K562 (cell line): ENCODE data around the gene HBP1. TPM values are rescaled to one million over a fixed set of nuclear protein-coding genes. Genes with fewer than 3 reads are reported as not detected.
A peak's percentile ranks its signal among the peaks of the same experiment; 100 is the strongest.

Experiments
- ATF7 ChIP-seq: fragments of 450-650 bp; IDR thresholded peaks from 2 replicates; pipeline ENCODE4 v1.7.1; 2014; ENCODE audit warnings: mild to moderate bottlenecking, moderate library complexity
- CEBPG ChIP-seq, 3 experiments: fragments of 200-800 bp in 1 of 3; sonication (Bioruptor generic) in 1 of 3; sonication (generic) in 1 of 3; formaldehyde crosslinking in 1 of 3; IDR thresholded peaks in 2 of 3; conservative IDR thresholded peaks in 1 of 3; 2 replicates each; pipeline versions ENCODE4 v1.6.1 to v1.8.0; 2016 to 2022; ENCODE audit warnings: missing compliant biosample characterization in 2 of 3, missing genetic modification characterization in 2 of 3, mild to moderate bottlenecking in 1 of 3, missing genetic modification reagents in 1 of 3
- DPF2 ChIP-seq: fragments of 450-650 bp; IDR thresholded peaks from 2 replicates; pipeline ENCODE4 v1.6.1; 2016
- EHMT2 ChIP-seq: fragments of 450-650 bp; IDR thresholded peaks from 2 replicates; pipeline ENCODE4 v1.6.1; 2018; ENCODE audit warnings: antibody characterized with exemption
- FOSL1 ChIP-seq: fragments of 200-800 bp; sonication (Bioruptor generic); conservative IDR thresholded peaks from 2 replicates; pipeline ENCODE4 v1.6.1; 2016; ENCODE audit warnings: missing genetic modification characterization, missing compliant biosample characterization
- HDAC1 ChIP-seq, 2 experiments: fragments of 450-650 bp; IDR thresholded peaks; 2 replicates each; pipeline ENCODE4 v1.6.1; 2016 to 2017; ENCODE audit warnings: inconsistent platforms in 1 of 2, mild to moderate bottlenecking in 1 of 2, moderate library complexity in 1 of 2
- L3MBTL2 ChIP-seq: fragments of 450-650 bp; IDR thresholded peaks from 2 replicates; pipeline ENCODE4 v1.6.1; 2016; ENCODE audit warnings: mild to moderate bottlenecking, moderate library complexity
- MYBL2 ChIP-seq, 2 experiments: fragments of 450-650 bp in 1 of 2; sonication (generic) in 1 of 2; formaldehyde crosslinking in 1 of 2; IDR thresholded peaks; 2 replicates each; pipeline versions ENCODE4 v1.6.1 to v1.8.1; 2017 to 2022; ENCODE audit warnings: borderline replicate concordance in 1 of 2, inconsistent platforms in 1 of 2, low read depth in 1 of 2, mild to moderate bottlenecking in 1 of 2, missing genetic modification reagents in 1 of 2, moderate library complexity in 1 of 2
- NFRKB ChIP-seq: fragments of 450-650 bp; IDR thresholded peaks from 2 replicates; pipeline ENCODE4 v1.6.1; 2016; ENCODE audit warnings: low read depth
- POU5F1 ChIP-seq: fragments of 150-350 bp; IDR thresholded peaks from 2 replicates; pipeline ENCODE4 v1.6.1; 2014; ENCODE audit warnings: borderline replicate concordance, low read length, low read depth, mild to moderate bottlenecking; ENCODE audit not compliant: partially characterized antibody
- RCOR1 ChIP-seq, 2 experiments: IDR thresholded peaks; 2 replicates each; pipeline ENCODE4 v1.6.1; 2012; ENCODE audit warnings: low read depth in 2 of 2, low read length in 2 of 2, borderline replicate concordance in 1 of 2, improper control_type of control experiment in 1 of 2
- SMARCA5 ChIP-seq: fragments of 450-650 bp; IDR thresholded peaks from 2 replicates; pipeline ENCODE4 v1.6.1; 2016
- ZBTB1 ChIP-seq: sonication (generic); formaldehyde crosslinking; IDR thresholded peaks from 2 replicates; pipeline ENCODE4 v1.8.1; 2023; ENCODE audit warnings: missing genetic modification reagents, low read depth, mild to moderate bottlenecking, borderline replicate concordance
- ZBTB26 ChIP-seq: fragments of 450-650 bp; formaldehyde crosslinking; IDR thresholded peaks from 2 replicates; pipeline ENCODE4 v1.4.0; 2022; ENCODE audit warnings: missing genetic modification characterization
- ZNF584 ChIP-seq: fragments of 200-800 bp; sonication (Bioruptor generic); IDR thresholded peaks from 2 replicates; pipeline ENCODE4 v1.6.1; 2016; ENCODE audit warnings: low read depth, mild to moderate bottlenecking, missing genetic modification characterization, missing compliant biosample characterization
- polyA plus RNA-seq, 8 experiments: library from polyadenylated mRNA; depleted of rRNA in 4 of 8; stranded (reverse) in 5 of 8; unstranded in 3 of 8; fragments of >200 nt; fragmentation: Nextera tagmentation in 2 of 8; fragmentation: Illumina TruSeq in 1 of 8; extraction: Ambion mirVana in 2 of 8; extraction: Trizol in 1 of 8; gene quantifications; 2 replicates each; pipeline versions ENCODE4 v1.2.1 to v1.2.3, GENCODE V29; 2011 to 2014; ENCODE audit warnings: inconsistent platforms in 1 of 8, missing spikeins in 1 of 8
- total RNA-seq, 7 experiments: library from RNA; depleted of rRNA in 6 of 7; stranded (reverse); fragments of >200 nt in 6 of 7; fragmentation: Illumina TruSeq in 2 of 7; extraction: Trizol in 2 of 7; gene quantifications; 2 replicates each; pipeline versions ENCODE4 v1.2.1 to v1.2.3, GENCODE V29; 2011 to 2021; ENCODE audit warnings: low replicate concordance in 1 of 7
- TF ChIP-seq, protein P1 (sequence below): fragments of 450-650 bp; formaldehyde crosslinking; conservative IDR thresholded peaks from 2 replicates; pipeline ENCODE4 v1.4.0; 2022; ENCODE audit warnings: mild to moderate bottlenecking, missing genetic modification characterization
- TF ChIP-seq, protein P2 (sequence below): fragments of 450-650 bp; IDR thresholded peaks from 2 replicates; pipeline ENCODE4 v1.6.1; 2016; ENCODE audit warnings: low read depth, mild to moderate bottlenecking, moderate library complexity
- TF ChIP-seq, protein P3 (sequence below), 2 experiments: fragments of 450-650 bp in 1 of 2; sonication (generic) in 1 of 2; formaldehyde crosslinking; conservative IDR thresholded peaks; 2 replicates each; pipeline versions ENCODE4 v1.4.0 to v1.8.1; 2020 to 2022; ENCODE audit warnings: mild to moderate bottlenecking in 1 of 2, missing genetic modification reagents in 1 of 2
- TF ChIP-seq, protein P4 (sequence below), 2 experiments: fragments of 450-650 bp; IDR thresholded peaks; 2 replicates each; pipeline ENCODE4 v1.6.1; 2018; ENCODE audit warnings: mild to moderate bottlenecking in 2 of 2, low read depth in 1 of 2; ENCODE audit not compliant: partially characterized antibody in 2 of 2

The HBP1 gene
- total and polyA plus RNA-seq, 9 of the 15 experiments (the other 6 are each of a cell fraction or from before 2014, with no cell fraction given), result 18.7 to 59.9 (median 27.0) TPM

- TF ChIP-seq, protein P1, sequence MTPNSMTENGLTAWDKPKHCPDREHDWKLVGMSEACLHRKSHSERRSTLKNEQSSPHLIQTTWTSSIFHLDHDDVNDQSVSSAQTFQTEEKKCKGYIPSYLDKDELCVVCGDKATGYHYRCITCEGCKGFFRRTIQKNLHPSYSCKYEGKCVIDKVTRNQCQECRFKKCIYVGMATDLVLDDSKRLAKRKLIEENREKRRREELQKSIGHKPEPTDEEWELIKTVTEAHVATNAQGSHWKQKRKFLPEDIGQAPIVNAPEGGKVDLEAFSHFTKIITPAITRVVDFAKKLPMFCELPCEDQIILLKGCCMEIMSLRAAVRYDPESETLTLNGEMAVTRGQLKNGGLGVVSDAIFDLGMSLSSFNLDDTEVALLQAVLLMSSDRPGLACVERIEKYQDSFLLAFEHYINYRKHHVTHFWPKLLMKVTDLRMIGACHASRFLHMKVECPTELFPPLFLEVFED, result no peak
- TF ChIP-seq ZBTB1 (no peak), SMARCA5 (peak; percentile 69; the same call in 1 of the 2 replicates), POU5F1 (no peak), RCOR1 (IDR thresholded peaks at IDR 0.05; ENCODE audit: borderline replicate concordance in 1 of 2, low read depth in 2 of 2, low read length in 2 of 2) (peak in 1 of 2 experiments; percentile 43; a peak in 1 of 4 replicates), CEBPG (CRISPR knock-in tag; IDR thresholded peaks at IDR 0.05) (peak; percentile 13; the same call in 1 of the 2 replicates), CEBPG (tag; conservative IDR thresholded peaks at IDR 0.05 in 1 of 2, IDR thresholded peaks at IDR 0.05 in 1 of 2) (0 out of 4 replicates have a peak, but pooled peaks of 1 of the 2 experiments have one; percentile 18), EHMT2 (peak; percentile 89), HDAC1 (IDR thresholded peaks at IDR 0.05) (peak in 1 of 2 experiments; percentile 68; a peak in 2 of 4 replicates), ZNF584 (no peak), L3MBTL2 (peak; percentile 38; the same call in 1 of the 2 replicates), MYBL2 (IDR thresholded peaks at IDR 0.05; ENCODE audit: low read depth) (no peak), MYBL2 (CRISPR knock-in tag; IDR thresholded peaks at IDR 0.05; ENCODE audit: borderline replicate concordance) (no peak), ATF7 (peak; percentile 57; the same call in 1 of the 2 replicates), NFRKB (0 out of 2 replicates have a peak, but pooled peaks have one; percentile 21), ZBTB26 (CRISPR knock-in tag) (peak; percentile 79; the same call in 1 of the 2 replicates), FOSL1 (tag) (peak; percentile 90), DPF2 (peak; percentile 87)
- TF ChIP-seq, protein P2, sequence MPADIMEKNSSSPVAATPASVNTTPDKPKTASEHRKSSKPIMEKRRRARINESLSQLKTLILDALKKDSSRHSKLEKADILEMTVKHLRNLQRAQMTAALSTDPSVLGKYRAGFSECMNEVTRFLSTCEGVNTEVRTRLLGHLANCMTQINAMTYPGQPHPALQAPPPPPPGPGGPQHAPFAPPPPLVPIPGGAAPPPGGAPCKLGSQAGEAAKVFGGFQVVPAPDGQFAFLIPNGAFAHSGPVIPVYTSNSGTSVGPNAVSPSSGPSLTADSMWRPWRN, result 0 out of 2 replicates have a peak, but pooled peaks have one; percentile 18
- TF ChIP-seq, protein P3, sequence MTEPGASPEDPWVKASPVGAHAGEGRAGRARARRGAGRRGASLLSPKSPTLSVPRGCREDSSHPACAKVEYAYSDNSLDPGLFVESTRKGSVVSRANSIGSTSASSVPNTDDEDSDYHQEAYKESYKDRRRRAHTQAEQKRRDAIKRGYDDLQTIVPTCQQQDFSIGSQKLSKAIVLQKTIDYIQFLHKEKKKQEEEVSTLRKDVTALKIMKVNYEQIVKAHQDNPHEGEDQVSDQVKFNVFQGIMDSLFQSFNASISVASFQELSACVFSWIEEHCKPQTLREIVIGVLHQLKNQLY (CRISPR knock-in tag; conservative IDR thresholded peaks at IDR 0.05), result no peak
- TF ChIP-seq, protein P4, sequence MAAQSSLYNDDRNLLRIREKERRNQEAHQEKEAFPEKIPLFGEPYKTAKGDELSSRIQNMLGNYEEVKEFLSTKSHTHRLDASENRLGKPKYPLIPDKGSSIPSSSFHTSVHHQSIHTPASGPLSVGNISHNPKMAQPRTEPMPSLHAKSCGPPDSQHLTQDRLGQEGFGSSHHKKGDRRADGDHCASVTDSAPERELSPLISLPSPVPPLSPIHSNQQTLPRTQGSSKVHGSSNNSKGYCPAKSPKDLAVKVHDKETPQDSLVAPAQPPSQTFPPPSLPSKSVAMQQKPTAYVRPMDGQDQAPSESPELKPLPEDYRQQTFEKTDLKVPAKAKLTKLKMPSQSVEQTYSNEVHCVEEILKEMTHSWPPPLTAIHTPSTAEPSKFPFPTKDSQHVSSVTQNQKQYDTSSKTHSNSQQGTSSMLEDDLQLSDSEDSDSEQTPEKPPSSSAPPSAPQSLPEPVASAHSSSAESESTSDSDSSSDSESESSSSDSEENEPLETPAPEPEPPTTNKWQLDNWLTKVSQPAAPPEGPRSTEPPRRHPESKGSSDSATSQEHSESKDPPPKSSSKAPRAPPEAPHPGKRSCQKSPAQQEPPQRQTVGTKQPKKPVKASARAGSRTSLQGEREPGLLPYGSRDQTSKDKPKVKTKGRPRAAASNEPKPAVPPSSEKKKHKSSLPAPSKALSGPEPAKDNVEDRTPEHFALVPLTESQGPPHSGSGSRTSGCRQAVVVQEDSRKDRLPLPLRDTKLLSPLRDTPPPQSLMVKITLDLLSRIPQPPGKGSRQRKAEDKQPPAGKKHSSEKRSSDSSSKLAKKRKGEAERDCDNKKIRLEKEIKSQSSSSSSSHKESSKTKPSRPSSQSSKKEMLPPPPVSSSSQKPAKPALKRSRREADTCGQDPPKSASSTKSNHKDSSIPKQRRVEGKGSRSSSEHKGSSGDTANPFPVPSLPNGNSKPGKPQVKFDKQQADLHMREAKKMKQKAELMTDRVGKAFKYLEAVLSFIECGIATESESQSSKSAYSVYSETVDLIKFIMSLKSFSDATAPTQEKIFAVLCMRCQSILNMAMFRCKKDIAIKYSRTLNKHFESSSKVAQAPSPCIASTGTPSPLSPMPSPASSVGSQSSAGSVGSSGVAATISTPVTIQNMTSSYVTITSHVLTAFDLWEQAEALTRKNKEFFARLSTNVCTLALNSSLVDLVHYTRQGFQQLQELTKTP (IDR thresholded peaks at IDR 0.05; ENCODE audit: low read depth in 1 of 2, partially characterized antibody in 2 of 2), result peak in 1 of 2 experiments; percentile 45
These were observed 3.5 kb upstream of the HBP1 start (continued) for GRCh38 chr7:107165341-107165740.
